HL-60/S4 treated with phorbol 12-myristate 13-acetate at 8.2 ng/mL for 4 days and 3 days (cell line): ENCODE data around the gene HUWE1.
"Not testable (repeated sequence)": the region's sequence is repeated elsewhere in the genome, so short reads cannot be mapped to it uniquely, and the experiment has no call there.

Source experiments
- in situ Hi-C: fragments of 300-500 bp; cut with MboI; formaldehyde crosslinking; loops from 2 replicates; pipeline ENCODE4 v1.15.0; 2022; ENCODE audit warnings: low sequenced_read_pairs

HUWE1 gene

GRCh38 chrX:53531255-53531966 lies 155.1 kb downstream of the HUWE1 start:
- in situ Hi-C loops: not testable (repeated sequence)

- in situ Hi-C loops: no loop called here
These were observed 159.5 kb downstream of the HUWE1 start for GRCh38 chrX:53526999-53527398.

- in situ Hi-C loops: no loop called here
These were observed 175.2 kb downstream of the HUWE1 start for GRCh38 chrX:53511322-53511721.

- in situ Hi-C loops: not testable (repeated sequence)
These were observed 182.5 kb downstream of the HUWE1 start for GRCh38 chrX:53504035-53504434.

- in situ Hi-C loops: no loop called here
These were observed 192.1 kb downstream of the HUWE1 start for GRCh38 chrX:53494436-53494835.

GRCh38 chrX:53486285-53486684 lies 200.2 kb downstream of the HUWE1 start:
- in situ Hi-C loops: no loop called here

GRCh38 chrX:53483838-53484405 lies 202.6 kb downstream of the HUWE1 start:
- in situ Hi-C loops: no loop called here

- in situ Hi-C loops: no loop called here
These were observed 203.1 kb downstream of the HUWE1 start for GRCh38 chrX:53483416-53483815.
